ENCODE data around the gene CTSA.

The CTSA gene

GRCh38 chr20:45937765-45938164, 46.6 kb downstream of the CTSA start:
- TF ChIP-seq EZH2phosphoT487 (IDR thresholded peaks at IDR 0.05; ENCODE audit: borderline replicate concordance, low read length) (no peak), CTCF (IDR thresholded peaks at IDR 0.05; ENCODE audit: low read depth, low read length, poor library complexity, severe bottlenecking) (no peak)
- no peaks in the 10 kb centered on the region for H3K9me2 ChIP-seq (replicated peaks; ENCODE audit: control insufficient read depth, low read length)
- peaks cover 57% of the 10 kb centered on the region for H3K36me3 ChIP-seq (ENCODE audit: control insufficient read depth, low read length)
- no peaks in the 10 kb centered on the region; the same call in 1 of the 2 replicates for H3F3A ChIP-seq (ENCODE audit: control insufficient read depth, insufficient read depth)
- H3K9me3 ChIP-seq (ENCODE audit: control insufficient read depth, insufficient read depth, low read length) = no peaks in the 10 kb centered on the region
- H3K79me2 ChIP-seq (ENCODE audit: control insufficient read depth, low read length) = peaks cover 49% of the 10 kb centered on the region
- peaks cover 4% of the 10 kb centered on the region; the same call in 1 of the 2 replicates for H4K20me1 ChIP-seq (ENCODE audit: control insufficient read depth, insufficient read depth, low read depth, low read length)
- no peaks in the 10 kb centered on the region for H3K27me3 ChIP-seq (ENCODE audit: control insufficient read depth, low read length)
- H3K4me3 ChIP-seq (ENCODE audit: low read length) = no peak overlapping the region
- no peak overlapping the region for H3K27ac ChIP-seq (ENCODE audit: low read depth, low read length)
- peaks cover 14% of the 10 kb centered on the region for H3K4me1 ChIP-seq (ENCODE audit: control insufficient read depth, low read length)
- H3K4me2 ChIP-seq (ENCODE audit: low read length) = no peak overlapping the region

- Histone ChIP-seq H3K27ac (ENCODE audit: low read depth, low read length) (no peak overlapping the region), H4K20me1 (ENCODE audit: control insufficient read depth, insufficient read depth, low read depth, low read length) (peaks cover 4% of the 10 kb centered on the region; the same call in 1 of the 2 replicates), H3K4me2 (ENCODE audit: low read length) (no peak overlapping the region), H3K79me2 (ENCODE audit: control insufficient read depth, low read length) (peaks cover 39% of the 10 kb centered on the region), H3K27me3 (ENCODE audit: control insufficient read depth, low read length) (no peaks in the 10 kb centered on the region), H3K4me1 (ENCODE audit: control insufficient read depth, low read length) (peaks cover 6% of the 10 kb centered on the region), H3K36me3 (ENCODE audit: control insufficient read depth, low read length) (peaks cover 69% of the 10 kb centered on the region), H3F3A (ENCODE audit: control insufficient read depth, insufficient read depth) (no peaks in the 10 kb centered on the region; the same call in 1 of the 2 replicates), H3K9me3 (ENCODE audit: control insufficient read depth, insufficient read depth, low read length) (no peaks in the 10 kb centered on the region), H3K9me2 (replicated peaks; ENCODE audit: control insufficient read depth, low read length) (no peaks in the 10 kb centered on the region), H3K4me3 (ENCODE audit: low read length) (no peak overlapping the region)
- TF ChIP-seq CTCF (IDR thresholded peaks at IDR 0.05; ENCODE audit: low read depth, low read length, poor library complexity, severe bottlenecking) (no peak), EZH2phosphoT487 (IDR thresholded peaks at IDR 0.05; ENCODE audit: borderline replicate concordance, low read length) (no peak)
These were observed 47.7 kb downstream of the CTSA start for GRCh38 chr20:45938727-45939438.

GRCh38 chr20:45940053-45940452, 48.9 kb downstream of the CTSA start:
- Histone ChIP-seq H3K27ac (ENCODE audit: low read depth, low read length) (no peak overlapping the region), H4K20me1 (ENCODE audit: control insufficient read depth, insufficient read depth, low read depth, low read length) (peaks cover 4% of the 10 kb centered on the region; the same call in 1 of the 2 replicates), H3K4me3 (ENCODE audit: low read length) (no peak overlapping the region), H3K4me2 (ENCODE audit: low read length) (no peak overlapping the region), H3K9me2 (replicated peaks; ENCODE audit: control insufficient read depth, low read length) (no peaks in the 10 kb centered on the region), H3K36me3 (ENCODE audit: control insufficient read depth, low read length) (peaks cover 78% of the 10 kb centered on the region), H3K9me3 (ENCODE audit: control insufficient read depth, insufficient read depth, low read length) (no peaks in the 10 kb centered on the region), H3K79me2 (ENCODE audit: control insufficient read depth, low read length) (peaks cover 35% of the 10 kb centered on the region), H3F3A (ENCODE audit: control insufficient read depth, insufficient read depth) (no peaks in the 10 kb centered on the region), H3K27me3 (ENCODE audit: control insufficient read depth, low read length) (no peaks in the 10 kb centered on the region), H3K4me1 (ENCODE audit: control insufficient read depth, low read length) (peaks cover 5% of the 10 kb centered on the region)
- TF ChIP-seq EZH2phosphoT487 (IDR thresholded peaks at IDR 0.05; ENCODE audit: borderline replicate concordance, low read length) = no peak
- TF ChIP-seq CTCF (IDR thresholded peaks at IDR 0.05; ENCODE audit: low read depth, low read length, poor library complexity, severe bottlenecking) = no peak
